ENCODE results near the gene CHRM2. TPM values are rescaled to one million over a fixed set of nuclear protein-coding genes. Genes with fewer than 3 reads are reported as not detected.

The CHRM2 gene
- total and polyA plus RNA-seq, 10 donors: 0.13 TPM; not detected in 9

DNA sequence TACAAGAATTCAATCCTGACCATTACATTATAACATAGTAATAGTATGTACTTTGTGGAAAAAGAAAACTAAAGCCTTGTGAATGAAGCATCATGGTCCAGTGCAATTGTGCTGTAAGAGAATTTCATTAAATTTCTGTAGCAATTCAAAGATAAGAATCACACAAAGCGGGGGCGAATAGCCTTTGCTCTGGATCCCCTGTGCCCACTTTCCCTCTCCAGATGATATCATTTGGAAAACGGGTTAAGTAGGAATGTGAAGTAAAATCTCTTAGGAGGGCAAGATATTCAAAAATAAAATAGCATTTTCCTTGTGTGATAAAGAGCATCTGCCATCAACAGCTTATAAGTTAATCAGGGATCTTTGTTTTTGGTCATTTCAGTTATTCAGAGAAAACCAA is 177.1 kb downstream of the CHRM2 start:
- intact Hi-C loops (cut with DNase I; ENCODE audit: low total_unique reads): no loop called here
- no peak overlapping the region for H3K4me3 ChIP-seq
- peaks cover 0 to 11% (median 4%) of the 10 kb centered on the region in 8 donors for H3K9me3 ChIP-seq
- 85 to 92% (median 90%) methylated on average over 3 of the region's 3 CpGs for WGBS, 5 donors
- no peaks in the 10 kb centered on the region for H3K27me3 ChIP-seq (replicated peaks in 1 of 7)
- DNase-seq: no peak
- no peaks in the 10 kb centered on the region for H3K4me1 ChIP-seq
- no peak overlapping the region for H3K27ac ChIP-seq
- H3K36me3 ChIP-seq: no peaks in the 10 kb centered on the region
- TF ChIP-seq POLR2AphosphoS5 (IDR thresholded peaks at IDR 0.05) (no peak), POLR2A (IDR thresholded peaks at IDR 0.05) (no peak), CTCF (IDR thresholded peaks at IDR 0.05 in 8 of 11, conservative IDR thresholded peaks at IDR 0.05 in 3 of 11) (no peak)

- TF ChIP-seq CTCF (IDR thresholded peaks at IDR 0.05 in 8 of 11, conservative IDR thresholded peaks at IDR 0.05 in 3 of 11): no peak
- no peak for TF ChIP-seq POLR2A (IDR thresholded peaks at IDR 0.05)
- intact Hi-C loops (cut with DNase I; ENCODE audit: low total_unique reads): no loop called here
These were observed 201.0 kb downstream of the CHRM2 start for GRCh38 chr7:137069249-137069963.

More at GRCh38 chr7:137069249-137069963, 201.0 kb downstream of the CHRM2 start:
- H3K27ac ChIP-seq: no peak overlapping the region
- peaks cover 0 to 3% (median 0%) of the 10 kb centered on the region in 8 donors for H3K9me3 ChIP-seq
- no peak overlapping the region for H3K4me3 ChIP-seq
- WGBS, 5 donors: 77 to 87% (median 85%) methylated on average over 8 of the region's 8 CpGs
- DNase-seq: no peak
- H3K27me3 ChIP-seq (replicated peaks in 1 of 7): no peaks in the 10 kb centered on the region
- no peaks in the 10 kb centered on the region for H3K36me3 ChIP-seq
- H3K4me1 ChIP-seq: no peaks in the 10 kb centered on the region

Small RNAs within 50 kb of the gene (microRNA-seq; reads per million reads assigned to microRNA genes)
- 0 to 0.36 (median 0.35) reads per million in 3 donors for gene MIR490

Small RNAs within 50 kb of the gene (small RNA-seq; reads per million reads assigned to genes)
- 0 reads per million in 4 donors for gene KRT8P51
- 0 reads per million in 4 donors for gene MIR490

Data from spleen (tissue), 11 donors.